Fibroblast of gingiva (primary cell): Measurements from ENCODE around the gene ARMC12.
A peak's percentile ranks its signal among the peaks of the same experiment; 100 is the strongest.
"Not testable (repeated sequence)": the region's sequence is repeated elsewhere in the genome, so short reads cannot be mapped to it uniquely, and the experiment has no call there.

Experiments used
- DNase-seq: peaks from one replicate; pipeline ENCODE4 v3.0.0-alpha.2; 2011; ENCODE audit warnings: low read depth

ARMC12 gene, protein sequence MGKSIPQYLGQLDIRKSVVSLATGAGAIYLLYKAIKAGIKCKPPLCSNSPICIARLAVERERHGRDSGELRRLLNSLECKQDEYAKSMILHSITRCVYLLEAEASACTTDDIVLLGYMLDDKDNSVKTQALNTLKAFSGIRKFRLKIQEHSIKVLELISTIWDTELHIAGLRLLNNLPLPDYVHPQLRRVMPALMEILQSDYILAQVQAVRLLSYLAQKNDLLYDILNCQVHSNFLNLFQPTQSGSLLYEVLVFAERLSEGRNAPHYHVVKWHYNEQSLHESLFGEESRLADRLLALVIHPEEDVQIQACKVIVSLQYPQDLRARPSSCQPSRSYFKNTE

DNA sequence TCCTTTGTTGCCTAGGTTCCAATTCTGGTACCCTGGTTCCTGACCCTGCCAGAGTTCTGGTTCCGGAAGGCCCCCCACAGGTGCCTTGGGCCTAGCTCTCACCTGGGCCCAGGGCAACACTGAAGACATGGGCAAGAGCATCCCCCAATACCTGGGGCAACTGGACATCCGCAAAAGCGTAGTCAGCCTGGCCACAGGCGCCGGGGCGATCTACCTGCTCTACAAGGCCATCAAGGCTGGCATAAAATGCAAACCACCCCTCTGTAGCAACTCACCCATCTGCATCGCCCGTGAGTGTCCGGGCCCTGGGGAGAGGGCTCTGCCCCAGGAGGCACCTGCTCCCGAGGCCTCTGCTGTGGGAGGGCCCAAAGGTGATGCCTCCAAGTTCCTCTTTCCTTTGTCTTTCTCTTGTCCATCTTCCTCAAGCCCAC lies at the start of gene ARMC12:
ARMC12 (plus strand) TSS at position 51 of the 431 bp plus-strand sequence; CDS start at position 128, 77 bp downstream.
- no peak for DNase-seq

DNA sequence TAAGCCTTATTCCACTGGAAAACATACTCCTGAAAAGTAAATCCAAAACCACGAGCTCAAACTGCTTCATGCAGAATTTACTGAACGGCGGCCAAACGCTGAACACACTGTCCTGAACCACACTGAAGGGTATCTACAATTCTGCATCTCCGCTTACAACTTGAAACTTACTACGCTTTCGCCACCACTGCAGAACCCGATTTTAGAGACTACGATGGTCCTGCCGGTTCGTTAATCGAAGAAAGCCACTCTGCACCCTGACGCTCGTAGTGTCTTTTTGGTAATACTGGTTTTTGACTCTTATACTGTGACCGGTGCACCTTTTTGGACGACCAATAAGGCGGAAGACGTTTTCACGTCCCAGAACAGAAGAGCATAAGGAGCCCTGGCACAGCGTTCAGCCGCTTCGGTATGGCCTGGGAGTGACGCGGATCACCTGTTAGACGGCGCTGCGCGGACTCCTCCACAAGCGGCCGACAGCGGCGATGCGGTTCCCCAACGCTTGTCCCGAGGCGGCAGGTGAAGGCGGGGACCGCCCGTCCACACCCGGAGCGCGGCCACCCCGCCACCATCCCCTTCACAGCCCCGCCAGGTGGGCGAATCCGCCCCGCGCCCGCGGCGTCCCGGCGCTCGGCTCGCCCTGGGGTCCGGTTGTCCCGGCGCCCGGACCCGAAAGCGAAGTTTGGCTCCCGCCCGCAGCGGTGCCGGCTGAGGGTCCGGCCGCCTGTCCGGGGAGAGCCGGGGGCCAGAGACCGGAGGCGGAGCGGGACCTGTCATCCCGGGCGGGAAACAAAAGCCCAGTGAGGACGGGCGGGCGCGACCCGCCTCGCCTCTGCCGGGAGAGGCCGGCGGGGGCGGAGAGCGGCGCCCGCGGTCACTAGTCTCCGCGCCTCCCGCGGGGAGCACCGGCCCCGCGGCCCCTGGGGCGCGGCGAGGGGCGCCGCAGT lies 48.9 kb upstream of the ARMC12 start:
- no peak for DNase-seq

GRCh38 chr6:35688605-35689322 lies 48.1 kb upstream of the ARMC12 start, which contains the start of gene FKBP5:
FKBP5 (minus strand) TSS chr6:35688915; CDS start chr6:35642824, 46,091 bp downstream.
- peak; percentile 92 for DNase-seq

- not testable (repeated sequence) for DNase-seq
These were observed 46.8 kb upstream of the ARMC12 start for GRCh38 chr6:35690006-35690405.

DNA sequence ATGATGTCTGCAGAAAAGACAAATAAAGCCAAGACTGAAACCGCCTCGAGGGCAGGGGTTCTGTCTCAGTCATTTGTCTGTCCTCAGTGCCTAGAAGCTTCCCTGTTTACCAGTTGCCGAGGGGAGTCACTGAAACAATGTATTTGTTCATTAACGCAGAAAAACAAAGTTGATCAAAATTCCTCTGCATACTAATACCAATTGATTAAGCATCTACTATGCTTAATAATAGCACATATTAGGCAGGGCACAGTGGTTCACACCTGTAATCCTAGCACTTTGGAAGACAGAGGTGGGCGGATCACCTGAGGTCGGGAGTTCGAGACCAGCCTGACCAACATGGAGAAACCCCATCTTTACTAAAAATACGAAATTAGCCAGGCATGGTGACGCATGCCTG lies 46.3 kb upstream of the ARMC12 start:
- DNase-seq, result no peak

- peak; percentile 93 for DNase-seq
These were observed 45.6 kb upstream of the ARMC12 start for GRCh38 chr6:35691027-35691824.

DNA sequence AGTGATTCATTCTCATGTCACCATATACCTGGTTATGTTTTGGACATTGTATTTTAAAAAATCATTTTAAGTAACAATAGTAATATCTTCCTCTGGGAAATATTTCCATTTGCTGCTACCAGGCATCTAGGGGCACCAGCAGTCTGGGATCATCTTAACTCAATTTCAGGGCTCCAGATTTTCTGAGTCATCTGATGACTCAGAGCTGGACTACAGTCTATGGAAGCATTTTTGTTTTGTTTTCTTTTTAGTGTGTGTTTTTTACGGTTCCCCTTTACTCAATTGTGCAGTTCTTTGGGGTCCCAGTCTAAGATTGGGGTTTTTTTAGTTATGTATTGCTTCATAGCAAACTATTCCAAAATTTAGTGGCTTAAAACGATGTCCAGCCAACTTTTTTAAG lies 42.4 kb upstream of the ARMC12 start:
- no peak for DNase-seq

GRCh38 chr6:35698430-35698829 lies 38.4 kb upstream of the ARMC12 start:
- peak; percentile 49 for DNase-seq

GRCh38 chr6:35698858-35699257 lies 38.0 kb upstream of the ARMC12 start:
- peak; percentile 42 for DNase-seq

GRCh38 chr6:35703554-35703953 lies 33.3 kb upstream of the ARMC12 start:
- no peak for DNase-seq

DNA sequence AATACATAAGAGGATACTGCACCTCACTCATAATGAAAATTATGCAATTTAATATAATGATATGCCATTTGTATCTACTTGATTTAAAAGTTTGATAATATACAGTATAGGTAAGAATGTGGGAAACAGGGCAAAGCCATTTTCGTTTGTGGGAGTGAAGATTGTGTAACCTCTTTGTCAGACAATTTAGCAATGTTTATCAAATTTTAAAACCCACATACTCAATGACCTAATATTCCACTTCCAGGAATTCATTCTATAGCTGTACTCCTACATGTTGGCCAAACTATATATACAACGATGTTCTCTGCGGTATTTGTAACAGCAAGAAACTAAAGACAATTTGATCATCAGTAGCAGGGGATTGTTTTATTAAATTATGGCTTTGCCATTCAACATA lies 30.4 kb upstream of the ARMC12 start:
- DNase-seq, result no peak

GRCh38 chr6:35707714-35708407 lies 29.0 kb upstream of the ARMC12 start:
- DNase-seq, result no peak

DNA sequence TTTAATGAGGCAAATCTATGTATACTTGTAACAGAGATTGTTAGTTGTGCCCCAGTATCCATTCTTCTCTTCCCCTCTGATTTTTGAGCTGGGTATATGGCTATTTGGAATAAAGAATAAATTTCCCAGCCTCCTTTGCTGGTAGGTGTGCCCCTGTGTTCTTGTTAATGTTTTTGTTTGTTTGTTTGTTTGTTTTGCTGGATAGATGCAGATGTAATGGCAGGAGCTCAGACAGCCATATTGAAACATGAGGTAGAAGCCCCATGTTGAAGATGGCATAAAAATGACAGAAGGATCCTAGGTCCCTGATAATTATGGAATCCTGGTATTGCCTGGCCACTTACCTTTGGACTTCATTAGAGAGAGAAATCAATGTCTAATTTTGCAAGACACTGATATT lies 28.2 kb upstream of the ARMC12 start:
- DNase-seq, result no peak

DNA sequence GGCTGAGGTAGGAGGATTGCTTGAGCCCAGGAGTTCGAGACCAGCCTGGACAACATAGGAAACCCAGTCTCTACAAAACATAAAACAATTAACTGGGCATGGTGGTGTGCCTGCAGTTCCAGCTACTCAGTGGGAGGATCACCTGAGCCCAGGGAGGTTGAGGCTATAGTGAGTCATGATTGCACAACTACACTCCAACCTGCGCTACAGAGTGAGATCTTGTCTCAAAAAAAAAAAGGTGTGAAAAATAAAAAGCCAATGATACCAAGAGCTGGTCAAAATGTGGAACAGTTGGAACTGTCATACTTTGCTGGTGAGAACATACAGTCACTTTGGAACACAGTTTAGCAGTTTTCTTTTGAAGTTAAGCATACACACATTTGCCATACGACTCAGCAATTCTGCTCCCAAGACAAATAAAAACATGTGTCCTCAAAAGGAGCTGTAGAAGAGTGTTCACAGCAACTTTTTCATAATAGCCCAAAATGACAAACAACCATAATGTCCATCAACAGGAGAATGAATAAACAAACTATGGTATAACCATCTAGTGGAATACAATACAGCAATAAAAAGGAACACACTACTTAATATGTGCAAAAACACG lies 26.5 kb upstream of the ARMC12 start:
- DNase-seq, result no peak

- no peak for DNase-seq
These were observed 25.1 kb upstream of the ARMC12 start for GRCh38 chr6:35711731-35712130.

GRCh38 chr6:35713006-35713767 lies 23.6 kb upstream of the ARMC12 start:
- no peak for DNase-seq

DNA sequence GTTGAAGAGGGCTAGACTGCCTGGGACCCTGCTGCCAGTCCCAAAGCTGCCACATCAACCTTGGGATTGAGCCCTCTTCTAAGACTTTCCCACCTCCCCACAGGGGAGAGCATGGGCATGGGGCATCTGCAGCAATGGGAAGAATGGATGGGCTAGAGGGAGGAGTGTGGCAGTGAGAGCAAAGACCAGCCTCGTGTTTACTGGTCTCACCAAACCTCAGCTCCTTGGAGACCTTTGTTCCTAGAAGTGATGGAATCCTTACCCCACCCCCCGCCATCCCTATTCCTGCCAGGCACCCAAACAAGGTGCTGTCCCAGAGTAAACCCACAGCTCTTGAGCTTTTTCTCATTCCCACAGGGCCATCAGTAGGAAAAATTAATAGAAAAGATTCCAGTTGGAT lies 20.0 kb upstream of the ARMC12 start:
- DNase-seq, result no peak

GRCh38 chr6:35717449-35718374 lies 19.1 kb upstream of the ARMC12 start:
- no peak for DNase-seq

DNA sequence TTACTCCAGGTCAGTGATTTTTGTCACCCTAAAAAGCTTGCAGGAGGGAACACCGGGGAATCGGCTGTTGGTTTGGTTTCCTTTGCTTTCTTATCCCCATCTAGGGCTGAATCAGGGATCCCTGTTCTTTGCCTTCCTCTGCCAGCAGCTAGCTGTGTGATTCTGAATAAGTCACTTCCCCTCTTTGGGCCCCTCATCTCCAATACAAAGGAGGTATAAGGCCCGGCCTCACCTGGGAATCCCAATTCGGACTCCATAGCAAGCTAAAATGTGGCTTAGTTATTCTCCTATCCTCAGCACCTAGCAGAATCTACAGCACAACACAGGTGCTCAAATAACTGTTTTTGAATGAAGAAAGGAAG lies 18.5 kb upstream of the ARMC12 start:
- DNase-seq, result no peak
